Activated naive CD8-positive, alpha-beta T cell treated with anti-CD3 and anti-CD28 coated beads, Interleukin-2, amount 10 ng/mL, durations not matched to agents 7 days and 5 days (primary cell): ENCODE data around the gene BTNL2. TPM values are rescaled to one million over a fixed set of nuclear protein-coding genes. Genes with fewer than 3 reads are reported as not detected.

Source experiments
- ATAC-seq: fragments of 150-1000 bp; cut with Tn5 transposase; one replicate; pipeline ENCODE4 v1.10.0; 2021; ENCODE audit warnings: low read depth, moderate library complexity
- POLR2A ChIA-PET: fragments of 350-600 bp; sonication (Branson Sonifier 250); formaldehyde crosslinking; loops from one replicate; lab custom pipeline; 2021; ENCODE audit warnings: antibody characterized with exemption; lab: Charles Lee
- DNase-seq: peaks from one replicate; pipeline ENCODE4 v3.0.0; 2021
- H3K27ac Mint-ChIP-seq: one replicate; pipeline ENCODE4 v1.8.0; 2022; ENCODE audit warnings: mild to moderate bottlenecking, mixed read lengths
- H3K27me3 Mint-ChIP-seq: one replicate; pipeline ENCODE4 v1.8.0; 2022; ENCODE audit warnings: mild to moderate bottlenecking, moderate library complexity, mixed read lengths
- H3K36me3 Mint-ChIP-seq: one replicate; pipeline ENCODE4 v1.8.0; 2021; ENCODE audit warnings: mild to moderate bottlenecking, mixed read lengths
- H3K4me1 Mint-ChIP-seq: one replicate; pipeline ENCODE4 v1.8.0; 2021; ENCODE audit warnings: mixed read lengths
- H3K4me3 Mint-ChIP-seq: one replicate; pipeline ENCODE4 v1.8.0; 2022; ENCODE audit warnings: mild to moderate bottlenecking, moderate library complexity, mixed read lengths
- H3K9me3 Mint-ChIP-seq: one replicate; pipeline ENCODE4 v1.8.0; 2021; ENCODE audit warnings: mixed read lengths
- total RNA-seq, 2 experiments: library from RNA; stranded (reverse); gene quantifications; one replicate each; pipeline ENCODE4 v1.2.3, GENCODE V29; 2021

BTNL2 gene
- total RNA-seq, 2 experiments from 2014 or later: not detected

GRCh38 chr6:32405656-32406055, 1.3 kb downstream of the BTNL2 start:
- peaks cover 54% of the 10 kb centered on the region for H3K27me3 Mint-ChIP-seq
- DNase-seq: no peak
- no peak for ATAC-seq
- H3K9me3 Mint-ChIP-seq: no peaks in the 10 kb centered on the region
- H3K4me1 Mint-ChIP-seq: no peaks in the 10 kb centered on the region
- H3K36me3 Mint-ChIP-seq: no peaks in the 10 kb centered on the region
- POLR2A ChIA-PET: no interaction called here
- H3K4me3 Mint-ChIP-seq: no peak overlapping the region
- no peak overlapping the region for H3K27ac Mint-ChIP-seq

GRCh38 chr6:32402812-32403211, 4.2 kb downstream of the BTNL2 start:
- DNase-seq: no peak
- ATAC-seq: no peak
- POLR2A ChIA-PET: no interaction called here
- Mint-ChIP-seq H3K4me1 (no peaks in the 10 kb centered on the region), H3K27ac (no peak overlapping the region), H3K9me3 (no peaks in the 10 kb centered on the region), H3K4me3 (no peak overlapping the region), H3K27me3 (peaks cover 42% of the 10 kb centered on the region), H3K36me3 (no peaks in the 10 kb centered on the region)

- DNase-seq: no peak
- no peaks in the 10 kb centered on the region for H3K4me1 Mint-ChIP-seq
- no peak overlapping the region for H3K4me3 Mint-ChIP-seq
- no peaks in the 10 kb centered on the region for H3K9me3 Mint-ChIP-seq
- peaks cover 29% of the 10 kb centered on the region for H3K27me3 Mint-ChIP-seq
- no peak for ATAC-seq
- H3K27ac Mint-ChIP-seq: no peak overlapping the region
- H3K36me3 Mint-ChIP-seq: no peaks in the 10 kb centered on the region
- POLR2A ChIA-PET: no interaction called here
Measured at GRCh38 chr6:32401284-32401963, 5.6 kb downstream of the BTNL2 start.

GRCh38 chr6:32397252-32397920, 9.6 kb downstream of the BTNL2 start:
- DNase-seq (no peak), ATAC-seq (no peak)
- POLR2A ChIA-PET: no interaction called here
- Mint-ChIP-seq H3K27ac (no peak overlapping the region), H3K36me3 (no peaks in the 10 kb centered on the region), H3K4me3 (no peak overlapping the region), H3K27me3 (peaks cover 15% of the 10 kb centered on the region), H3K4me1 (no peaks in the 10 kb centered on the region), H3K9me3 (no peaks in the 10 kb centered on the region)

GRCh38 chr6:32396028-32396427, 11.0 kb downstream of the BTNL2 start:
- H3K27ac Mint-ChIP-seq: no peak overlapping the region
- H3K4me3 Mint-ChIP-seq: no peak overlapping the region
- H3K9me3 Mint-ChIP-seq: no peaks in the 10 kb centered on the region
- no peak for ATAC-seq
- no peaks in the 10 kb centered on the region for H3K4me1 Mint-ChIP-seq
- H3K36me3 Mint-ChIP-seq: no peaks in the 10 kb centered on the region
- DNase-seq: no peak
- POLR2A ChIA-PET: no interaction called here
- peaks cover 8% of the 10 kb centered on the region for H3K27me3 Mint-ChIP-seq

- POLR2A ChIA-PET: no interaction called here
- Mint-ChIP-seq H3K9me3 (no peaks in the 10 kb centered on the region), H3K4me3 (no peak overlapping the region), H3K27ac (no peak overlapping the region), H3K36me3 (no peaks in the 10 kb centered on the region), H3K4me1 (no peaks in the 10 kb centered on the region), H3K27me3 (peaks cover 23% of the 10 kb centered on the region)
- no peak for DNase-seq
- no peak for ATAC-seq
Measured at GRCh38 chr6:32393665-32394420, 13.1 kb downstream of the BTNL2 start.

- Mint-ChIP-seq H3K27me3 (peaks cover 23% of the 10 kb centered on the region), H3K9me3 (no peaks in the 10 kb centered on the region), H3K4me3 (no peak overlapping the region), H3K4me1 (no peaks in the 10 kb centered on the region), H3K36me3 (no peaks in the 10 kb centered on the region), H3K27ac (no peak overlapping the region)
- no peak for ATAC-seq
- DNase-seq: no peak
- POLR2A ChIA-PET: no interaction called here
Measured at GRCh38 chr6:32391505-32391904, 15.5 kb downstream of the BTNL2 start.

- peaks cover 22% of the 10 kb centered on the region for H3K27me3 Mint-ChIP-seq
- POLR2A ChIA-PET: no interaction called here
- H3K36me3 Mint-ChIP-seq: no peaks in the 10 kb centered on the region
Measured at GRCh38 chr6:32387589-32388340, 19.2 kb downstream of the BTNL2 start.

GRCh38 chr6:32386040-32386439, 20.9 kb downstream of the BTNL2 start:
- Mint-ChIP-seq H3K27ac (no peak overlapping the region), H3K27me3 (peaks cover 30% of the 10 kb centered on the region), H3K36me3 (no peaks in the 10 kb centered on the region), H3K4me3 (no peak overlapping the region), H3K9me3 (no peaks in the 10 kb centered on the region), H3K4me1 (no peaks in the 10 kb centered on the region)
- POLR2A ChIA-PET: no interaction called here
- ATAC-seq (no peak), DNase-seq (no peak)

More at GRCh38 chr6:32387589-32388340, 19.2 kb downstream of the BTNL2 start:
- Mint-ChIP-seq H3K4me1 (no peaks in the 10 kb centered on the region), H3K9me3 (no peaks in the 10 kb centered on the region), H3K27ac (no peak overlapping the region), H3K4me3 (no peak overlapping the region)
- ATAC-seq (no peak), DNase-seq (no peak)

GRCh38 chr6:32382757-32383420, 24.1 kb downstream of the BTNL2 start:
- DNase-seq (no peak), ATAC-seq (no peak)
- Mint-ChIP-seq H3K36me3 (no peaks in the 10 kb centered on the region), H3K9me3 (no peaks in the 10 kb centered on the region), H3K4me3 (no peak overlapping the region), H3K4me1 (no peaks in the 10 kb centered on the region), H3K27me3 (peaks cover 16% of the 10 kb centered on the region), H3K27ac (no peak overlapping the region)
- POLR2A ChIA-PET: no interaction called here

GRCh38 chr6:32379545-32379944, 27.4 kb downstream of the BTNL2 start:
- H3K4me1 Mint-ChIP-seq: no peaks in the 10 kb centered on the region
- H3K27ac Mint-ChIP-seq: no peak overlapping the region
- POLR2A ChIA-PET: no interaction called here
- DNase-seq (no peak), ATAC-seq (no peak)
- H3K4me3 Mint-ChIP-seq: no peak overlapping the region
- H3K36me3 Mint-ChIP-seq: no peaks in the 10 kb centered on the region
- no peaks in the 10 kb centered on the region for H3K9me3 Mint-ChIP-seq
- peaks cover 18% of the 10 kb centered on the region for H3K27me3 Mint-ChIP-seq

GRCh38 chr6:32375739-32376529, 31.0 kb downstream of the BTNL2 start:
- H3K4me1 Mint-ChIP-seq: no peaks in the 10 kb centered on the region
- H3K4me3 Mint-ChIP-seq: no peak overlapping the region
- H3K27ac Mint-ChIP-seq: no peak overlapping the region
- peaks cover 21% of the 10 kb centered on the region for H3K27me3 Mint-ChIP-seq
- H3K9me3 Mint-ChIP-seq: no peaks in the 10 kb centered on the region
- no peak for ATAC-seq
- POLR2A ChIA-PET: no interaction called here
- H3K36me3 Mint-ChIP-seq: no peaks in the 10 kb centered on the region
- no peak for DNase-seq
